Kidney (tissue), 14 donors: ENCODE data around the gene PCARE. TPM values are rescaled to one million over a fixed set of nuclear protein-coding genes. Genes with fewer than 3 reads are reported as not detected.

Experiments
- DNase-seq, 5 donors: peaks; one replicate each; pipeline ENCODE4 v3.0.0-alpha.2; 2013 to 2020
- FAIRE-seq: peaks from 2 replicates; lab custom pipeline; 2012; peaks lifted over from hg19 to GRCh38; lab: Jason Lieb, UNC
- H3K27ac ChIP-seq, 2 donors: one replicate each; pipeline ENCODE4 v1.7.0; 2013; ENCODE audit warnings: low read depth in 2 of 2, low read length in 2 of 2, inconsistent platforms in 1 of 2
- H3K27me3 ChIP-seq: one replicate; pipeline ENCODE4 v1.7.1; 2013; ENCODE audit warnings: low read length, inconsistent platforms; ENCODE audit not compliant: control insufficient read depth, insufficient read depth
- H3K36me3 ChIP-seq, 3 donors: one replicate each; pipeline versions ENCODE4 v1.7.0 to v1.7.1; 2013; ENCODE audit warnings: low read length in 3 of 3, control low read depth in 1 of 3, inconsistent platforms in 1 of 3; ENCODE audit not compliant: insufficient read depth in 3 of 3, control insufficient read depth in 2 of 3
- H3K4me1 ChIP-seq, 3 donors: one replicate each; pipeline versions ENCODE4 v1.7.0 to v1.7.1; 2013; ENCODE audit warnings: low read length in 3 of 3, inconsistent platforms in 1 of 3, low read depth in 1 of 3; ENCODE audit not compliant: control insufficient read depth in 2 of 3, insufficient read depth in 2 of 3
- H3K4me3 ChIP-seq, 3 donors: one replicate each; pipeline versions ENCODE4 v1.7.0 to v1.8.1; 2013; ENCODE audit warnings: low read length in 3 of 3, control low read depth in 1 of 3, inconsistent platforms in 1 of 3
- H3K9ac ChIP-seq, 3 donors: one replicate each; pipeline versions ENCODE4 v1.7.0 to v1.7.1; 2013; ENCODE audit warnings: low read length in 3 of 3, control low read depth in 1 of 3, inconsistent platforms in 1 of 3
- H3K9me3 ChIP-seq, 3 donors: one replicate each; pipeline versions ENCODE4 v1.7.0 to v1.7.1; 2013; ENCODE audit warnings: low read length in 3 of 3, control low read depth in 1 of 3, inconsistent platforms in 1 of 3; ENCODE audit not compliant: control insufficient read depth in 2 of 3, insufficient read depth in 1 of 3
- intact Hi-C: fragments of 100-400 bp; cut with DNase I; formaldehyde crosslinking; loops from one replicate; pipeline ENCODE4 v1.11.1; 2022
- polyA plus RNA-seq: library from polyadenylated mRNA; stranded (reverse); fragments of 350-450 nt; fragmentation: Illumina TruSeq; extraction: RNeasy Lipid Tissue Mini Kit (QIAGEN cat#74804); gene quantifications from one replicate; pipeline ENCODE4 v1.2.3, GENCODE V29; 2014; ENCODE audit warnings: low read depth, low replicate concordance; ENCODE audit not compliant: insufficient read depth
- total RNA-seq: library from RNA; stranded (reverse); fragmentation: NEBNext Ultra II Directional; extraction: Animal tissue kit (Norgen Biotek cat#: 25700); gene quantifications from one replicate; pipeline ENCODE4 v1.2.1, GENCODE V29; 2021
- TF ChIP-seq, protein P1 (sequence below): IDR thresholded peaks from 3 replicates; pipeline ENCODE4 v1.5.1; 2012; ENCODE audit warnings: mild to moderate bottlenecking, moderate library complexity, borderline replicate concordance; ENCODE audit not compliant: insufficient read depth; ENCODE audit errors: extremely low read depth
- donor health status: control.
- donor health status: control.
- donor health status: control.
- donor health status: control.
- donor health status: control.
- donor health status: DM: yes; HTN: yes; CAD: no.
- donor health status: Normal renal cell carcinoma (clear cell type).

Gene PCARE
- total and polyA plus RNA-seq, 2 donors from 2014 or later, result 1.3 TPM; not detected in 1

DNA sequence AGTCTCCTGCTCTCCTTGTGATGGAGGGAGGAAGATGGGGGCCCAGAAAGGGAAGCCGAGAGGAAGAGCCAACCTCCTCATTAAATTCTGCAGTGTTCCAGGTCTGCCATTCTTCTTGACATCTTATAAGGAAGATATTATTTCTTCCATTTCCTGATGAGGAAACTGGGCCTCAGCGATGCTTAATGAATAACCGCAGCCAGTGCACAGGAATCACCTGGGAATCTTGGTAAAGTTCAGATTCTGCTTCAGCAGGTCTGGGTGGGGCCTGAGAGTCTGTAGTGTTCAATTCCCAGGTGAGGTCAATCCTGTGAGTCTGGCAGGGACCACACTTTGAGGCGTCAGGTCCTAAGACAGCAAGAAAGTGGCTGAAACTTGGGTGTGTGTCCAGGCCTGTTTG is 17.3 kb downstream of the PCARE start:
- FAIRE-seq (no peak), DNase-seq (no peak)
- no peak overlapping the region for H3K9ac ChIP-seq
- H3K27me3 ChIP-seq, result no peaks in the 10 kb centered on the region
- H3K27ac ChIP-seq, result no peak overlapping the region
- TF ChIP-seq, protein P1, sequence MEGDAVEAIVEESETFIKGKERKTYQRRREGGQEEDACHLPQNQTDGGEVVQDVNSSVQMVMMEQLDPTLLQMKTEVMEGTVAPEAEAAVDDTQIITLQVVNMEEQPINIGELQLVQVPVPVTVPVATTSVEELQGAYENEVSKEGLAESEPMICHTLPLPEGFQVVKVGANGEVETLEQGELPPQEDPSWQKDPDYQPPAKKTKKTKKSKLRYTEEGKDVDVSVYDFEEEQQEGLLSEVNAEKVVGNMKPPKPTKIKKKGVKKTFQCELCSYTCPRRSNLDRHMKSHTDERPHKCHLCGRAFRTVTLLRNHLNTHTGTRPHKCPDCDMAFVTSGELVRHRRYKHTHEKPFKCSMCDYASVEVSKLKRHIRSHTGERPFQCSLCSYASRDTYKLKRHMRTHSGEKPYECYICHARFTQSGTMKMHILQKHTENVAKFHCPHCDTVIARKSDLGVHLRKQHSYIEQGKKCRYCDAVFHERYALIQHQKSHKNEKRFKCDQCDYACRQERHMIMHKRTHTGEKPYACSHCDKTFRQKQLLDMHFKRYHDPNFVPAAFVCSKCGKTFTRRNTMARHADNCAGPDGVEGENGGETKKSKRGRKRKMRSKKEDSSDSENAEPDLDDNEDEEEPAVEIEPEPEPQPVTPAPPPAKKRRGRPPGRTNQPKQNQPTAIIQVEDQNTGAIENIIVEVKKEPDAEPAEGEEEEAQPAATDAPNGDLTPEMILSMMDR, result no peak
- no peak overlapping the region for H3K4me3 ChIP-seq
- no peaks in the 10 kb centered on the region for H3K9me3 ChIP-seq
- H3K4me1 ChIP-seq, result peaks cover 0 to 2% (median 0%) of the 10 kb centered on the region in 3 donors
- no peaks in the 10 kb centered on the region for H3K36me3 ChIP-seq
- intact Hi-C loops, result no loop called here

DNA sequence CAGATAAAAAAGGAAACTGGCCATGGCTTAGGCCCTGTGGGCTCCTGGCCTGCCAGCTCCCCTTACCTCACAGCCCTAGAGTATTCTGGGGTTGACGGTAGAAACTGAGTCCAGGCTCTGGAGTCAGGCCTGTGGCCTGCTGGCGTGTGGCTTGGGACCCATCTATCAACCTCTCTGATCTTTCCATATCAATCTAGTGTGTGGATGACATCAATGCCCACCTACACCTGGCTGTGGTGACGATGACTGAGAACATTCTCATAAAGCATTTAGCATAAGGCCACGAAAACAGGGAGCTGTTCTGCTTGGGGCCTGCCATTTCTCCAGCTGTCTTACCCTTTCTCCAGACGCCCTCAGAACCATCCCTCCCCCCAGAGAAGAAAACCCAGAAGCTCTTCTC is 17.9 kb downstream of the PCARE start:
- Histone ChIP-seq H3K4me1 (peaks cover 0 to 2% (median 0%) of the 10 kb centered on the region in 3 donors), H3K27ac (no peak overlapping the region), H3K36me3 (no peaks in the 10 kb centered on the region), H3K4me3 (no peak overlapping the region), H3K9me3 (no peaks in the 10 kb centered on the region), H3K9ac (no peak overlapping the region), H3K27me3 (no peaks in the 10 kb centered on the region)
- TF ChIP-seq, protein P1, result no peak
- no peak for DNase-seq
- FAIRE-seq, result no peak
- intact Hi-C loops, result no loop called here

GRCh38 chr2:29055601-29056000 is 18.7 kb downstream of the PCARE start:
- Histone ChIP-seq H3K27ac (no peak overlapping the region), H3K4me1 (peaks cover 0 to 2% (median 0%) of the 10 kb centered on the region in 3 donors), H3K27me3 (no peaks in the 10 kb centered on the region), H3K9me3 (no peaks in the 10 kb centered on the region), H3K36me3 (no peaks in the 10 kb centered on the region), H3K4me3 (no peak overlapping the region), H3K9ac (no peak overlapping the region)
- FAIRE-seq, result no peak
- intact Hi-C loops, result no loop called here
- peak in 1 of 5 donors; percentile 47 for DNase-seq
- TF ChIP-seq, protein P1, result no peak

DNA sequence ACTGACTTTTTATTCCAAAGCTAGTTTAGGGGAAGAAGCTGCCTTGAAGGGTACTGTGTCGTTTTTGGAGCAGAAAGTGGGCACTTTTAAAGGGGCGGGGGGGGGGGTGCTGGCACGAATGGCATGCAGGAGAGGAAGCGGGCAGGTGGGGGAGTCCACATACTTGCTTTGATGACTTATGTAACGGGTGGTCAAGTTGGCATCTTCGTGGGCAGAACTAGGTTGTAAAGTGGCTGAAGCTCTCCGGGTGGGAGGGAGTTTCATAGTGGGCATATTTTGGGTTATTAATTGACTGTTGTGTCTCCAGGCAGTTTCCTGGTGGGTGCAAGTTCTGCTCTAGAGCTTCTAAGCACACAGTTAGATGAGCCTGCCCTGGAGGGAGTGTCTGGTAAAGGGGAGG is 19.9 kb downstream of the PCARE start:
- intact Hi-C loops, result no loop called here
- DNase-seq (peak in 1 of 5 donors; percentile 39), FAIRE-seq (no peak)
- no peaks in the 10 kb centered on the region for H3K9me3 ChIP-seq
- TF ChIP-seq, protein P1, result no peak
- H3K9ac ChIP-seq, result no peak overlapping the region
- H3K36me3 ChIP-seq, result no peaks in the 10 kb centered on the region
- no peaks in the 10 kb centered on the region for H3K4me1 ChIP-seq
- no peak overlapping the region for H3K27ac ChIP-seq
- no peak overlapping the region for H3K4me3 ChIP-seq
- no peaks in the 10 kb centered on the region for H3K27me3 ChIP-seq
